Naive thymus-derived CD4-positive, alpha-beta T cell (primary cell): Measurements from ENCODE around the gene SHC3. TPM values are rescaled to one million over a fixed set of nuclear protein-coding genes. Genes with fewer than 3 reads are reported as not detected.

Source experiments
- ATAC-seq: fragments of 150-1000 bp; cut with Tn5 transposase; 2 replicates; pipeline ENCODE4 v1.10.0; 2021; ENCODE audit warnings: mild to moderate bottlenecking, moderate library complexity
- CTCF ChIA-PET: fragments of 350-600 bp; sonication (Branson Sonifier 250); formaldehyde crosslinking; loops from one replicate; lab custom pipeline; 2021; ENCODE audit warnings: antibody characterized with exemption; lab: Charles Lee
- POLR2A ChIA-PET: fragments of 350-600 bp; sonication (Branson Sonifier 250); formaldehyde crosslinking; loops from one replicate; lab custom pipeline; 2021; ENCODE audit warnings: antibody characterized with exemption, inconsistent platforms; lab: Charles Lee
- DNase-seq, 9 donors: peaks; one replicate each; pipeline versions ENCODE4 v3.0.0 to v3.0.0-alpha.2; 2020 to 2022; ENCODE audit warnings: mixed read lengths in 1 of 9
- H3K27ac ChIP-seq: one replicate; pipeline ENCODE4 v1.7.0; 2013; ENCODE audit warnings: mild to moderate bottlenecking, low read depth, low read length, moderate library complexity
- H3K27me3 ChIP-seq, 2 donors: one replicate each; pipeline ENCODE4 v1.7.0; 2013; ENCODE audit warnings: low read length in 2 of 2, mild to moderate bottlenecking in 2 of 2, moderate library complexity in 2 of 2; ENCODE audit not compliant: control insufficient read depth in 2 of 2, insufficient read depth in 2 of 2
- H3K36me3 ChIP-seq, 3 experiments: 1 replicate in 2 of 3; 2 replicates in 1 of 3; pipeline ENCODE4 v1.7.0; 2013; ENCODE audit warnings: low read length in 3 of 3, mild to moderate bottlenecking in 3 of 3, moderate library complexity in 1 of 3; ENCODE audit not compliant: insufficient read depth in 3 of 3, control insufficient read depth in 2 of 3
- H3K4me1 ChIP-seq, 2 donors: one replicate each; pipeline ENCODE4 v1.7.0; 2013; ENCODE audit warnings: low read length in 2 of 2, mild to moderate bottlenecking in 2 of 2, moderate library complexity in 1 of 2; ENCODE audit not compliant: control insufficient read depth in 2 of 2, insufficient read depth in 2 of 2
- H3K4me3 ChIP-seq: 2 replicates; pipeline ENCODE4 v1.7.0; 2013; ENCODE audit warnings: mild to moderate bottlenecking, low read length
- H3K9me3 ChIP-seq, 3 experiments: 1 replicate in 2 of 3; 2 replicates in 1 of 3; pipeline ENCODE4 v1.7.0; 2013; ENCODE audit warnings: low read length in 3 of 3; ENCODE audit not compliant: control insufficient read depth in 2 of 3
- H3K27ac Mint-ChIP-seq, 9 donors: one replicate each; pipeline ENCODE4 v1.8.0; 2020 to 2022; ENCODE audit warnings: mixed read lengths in 9 of 9, mild to moderate bottlenecking in 8 of 9, moderate library complexity in 5 of 9, inconsistent platforms in 2 of 9
- H3K27me3 Mint-ChIP-seq, 5 donors: one replicate each; pipeline ENCODE4 v1.8.0; 2021 to 2022; ENCODE audit warnings: mixed read lengths in 5 of 5, mild to moderate bottlenecking in 1 of 5
- H3K36me3 Mint-ChIP-seq, 5 donors: one replicate each; pipeline ENCODE4 v1.8.0; 2020 to 2022; ENCODE audit warnings: mixed read lengths in 5 of 5, mild to moderate bottlenecking in 3 of 5, inconsistent platforms in 1 of 5
- H3K4me1 Mint-ChIP-seq, 7 donors: one replicate each; pipeline ENCODE4 v1.8.0; 2020 to 2022; ENCODE audit warnings: mixed read lengths in 7 of 7, mild to moderate bottlenecking in 3 of 7, inconsistent platforms in 1 of 7
- H3K4me3 Mint-ChIP-seq, 10 donors: one replicate each; pipeline ENCODE4 v1.8.0; 2020 to 2022; ENCODE audit warnings: mild to moderate bottlenecking in 10 of 10, mixed read lengths in 10 of 10, moderate library complexity in 6 of 10, inconsistent platforms in 2 of 10
- H3K9me3 Mint-ChIP-seq, 11 donors: one replicate each; pipeline ENCODE4 v1.8.0; 2020 to 2022; ENCODE audit warnings: mixed read lengths in 11 of 11, mild to moderate bottlenecking in 4 of 11, inconsistent platforms in 1 of 11, moderate library complexity in 1 of 11
- intact Hi-C, 2 donors: fragments of 100-400 bp; cut with micrococcal nuclease; formaldehyde crosslinking; loops; one replicate each; pipeline ENCODE4 v1.15.1; 2023
- polyA plus RNA-seq, 2 donors: library from polyadenylated mRNA; unstranded; fragments of 300-500 nt; fragmentation: Illumina TruSeq; gene quantifications; one replicate each; pipeline ENCODE4 v1.2.3, GENCODE V29; 2021
- total RNA-seq, 6 experiments: library from RNA in 5 of 6; stranded (reverse) in 5 of 6; gene quantifications; 1 replicate in 5 of 6; 2 replicates in 1 of 6; pipeline ENCODE4 v1.2.3 and lab custom pipeline; 2021 to 2026

Gene SHC3
- total RNA-seq = under 1 TPM in 4 of 5 experiments, not detected in 1; 0.02 to 0.11 (median 0.07) TPM
- not detected for polyA plus RNA-seq
- 0.54 reads per million for total RNA-seq (lab: John Stamatoyannopoulos, UW)

- Histone ChIP-seq H3K4me1 (peaks cover 0 to 12% of the 10 kb centered on the region in 2 donors), H3K36me3 (no peaks in the 10 kb centered on the region), H3K4me3 (peak within 1 kb of the TSS; percentile 35), H3K27ac (no peak within 1 kb of the TSS), H3K9me3 (no peaks in the 10 kb centered on the region), H3K27me3 (peaks cover 3 to 6% of the 10 kb centered on the region in 2 donors)
- Mint-ChIP-seq H3K27ac (no peak within 1 kb of the TSS), H3K36me3 (peaks cover 0 to 5% (median 2%) of the 10 kb centered on the region in 5 donors), H3K4me1 (peaks cover 7 to 27% (median 19%) of the 10 kb centered on the region in 7 donors), H3K9me3 (peaks cover 0 to 4% (median 0%) of the 10 kb centered on the region in 11 donors), H3K27me3 (peaks cover 49 to 74% (median 67%) of the 10 kb centered on the region in 5 donors), H3K4me3 (peak within 1 kb of the TSS in 9 of 10 donors; percentile 12 to 83 (median 58))
- ChIA-PET POLR2A (no interaction called here), CTCF (no interaction called here)
- ATAC-seq (no peak), DNase-seq (no peak)
- intact Hi-C loops = loop anchor here in 1 of 2 donors (5.0 kb wide), 1 partner anchor 99 kb away; no protein-coding TSS in a partner anchor
Observed at GRCh38 chr9:89177944-89178829, at the start of gene SHC3. TSS of gene SHC3 (minus strand) at chr9:89178818. CDS start at chr9:89178460, 358 bp downstream.

GRCh38 chr9:89225991-89226471 is 47.4 kb upstream of the SHC3 start:
- H3K27ac Mint-ChIP-seq = no peak overlapping the region
- no peak for ATAC-seq
- peaks cover 10 to 44% (median 40%) of the 10 kb centered on the region in 5 donors for H3K27me3 Mint-ChIP-seq
- H3K36me3 Mint-ChIP-seq = peaks cover 0 to 7% (median 5%) of the 10 kb centered on the region in 5 donors
- Histone ChIP-seq H3K27me3 (no peaks in the 10 kb centered on the region), H3K27ac (no peak overlapping the region), H3K4me3 (no peak overlapping the region), H3K9me3 (no peaks in the 10 kb centered on the region), H3K4me1 (no peaks in the 10 kb centered on the region), H3K36me3 (no peaks in the 10 kb centered on the region)
- H3K9me3 Mint-ChIP-seq = peaks cover 0 to 12% (median 0%) of the 10 kb centered on the region in 11 donors
- no peak overlapping the region for H3K4me3 Mint-ChIP-seq
- H3K4me1 Mint-ChIP-seq = no peaks in the 10 kb centered on the region
- intact Hi-C loops = no loop called here
- DNase-seq = no peak
- ChIA-PET CTCF (no interaction called here), POLR2A (no interaction called here)

- H3K27me3 Mint-ChIP-seq = peaks cover 6 to 44% (median 37%) of the 10 kb centered on the region in 5 donors
- peaks cover 0 to 8% (median 0%) of the 10 kb centered on the region in 11 donors for H3K9me3 Mint-ChIP-seq
- POLR2A ChIA-PET = no interaction called here
Observed at GRCh38 chr9:89225587-89225986, 47.0 kb upstream of the SHC3 start.

GRCh38 chr9:89225036-89225435 is 46.4 kb upstream of the SHC3 start:
- H3K4me1 ChIP-seq = no peaks in the 10 kb centered on the region
- peaks cover 0 to 3% (median 0%) of the 10 kb centered on the region in 11 donors for H3K9me3 Mint-ChIP-seq
- H3K27me3 Mint-ChIP-seq = peaks cover 6 to 39% (median 32%) of the 10 kb centered on the region in 5 donors
- DNase-seq (no peak), ATAC-seq (no peak)
- H3K27ac ChIP-seq = no peak overlapping the region
- POLR2A ChIA-PET = no interaction called here
- no peaks in the 10 kb centered on the region for H3K4me1 Mint-ChIP-seq
- intact Hi-C loops = no loop called here
- H3K27ac Mint-ChIP-seq = no peak overlapping the region
- H3K27me3 ChIP-seq = no peaks in the 10 kb centered on the region
- peaks cover 0 to 6% (median 3%) of the 10 kb centered on the region in 5 donors for H3K36me3 Mint-ChIP-seq
- H3K36me3 ChIP-seq = no peaks in the 10 kb centered on the region
- CTCF ChIA-PET = no interaction called here
- no peak overlapping the region for H3K4me3 ChIP-seq
- no peaks in the 10 kb centered on the region for H3K9me3 ChIP-seq
- no peak overlapping the region for H3K4me3 Mint-ChIP-seq

More at GRCh38 chr9:89225587-89225986, 47.0 kb upstream of the SHC3 start:
- Mint-ChIP-seq H3K4me1 (no peaks in the 10 kb centered on the region), H3K36me3 (peaks cover 0 to 7% (median 5%) of the 10 kb centered on the region in 5 donors), H3K27ac (no peak overlapping the region), H3K4me3 (no peak overlapping the region)
- CTCF ChIA-PET = no interaction called here
- intact Hi-C loops = no loop called here
- ATAC-seq (no peak), DNase-seq (no peak)
- Histone ChIP-seq H3K27ac (no peak overlapping the region), H3K36me3 (no peaks in the 10 kb centered on the region), H3K9me3 (no peaks in the 10 kb centered on the region), H3K4me1 (no peaks in the 10 kb centered on the region), H3K27me3 (no peaks in the 10 kb centered on the region), H3K4me3 (no peak overlapping the region)

GRCh38 chr9:89224633-89225032 is 46.0 kb upstream of the SHC3 start:
- Mint-ChIP-seq H3K27me3 (peaks cover 6 to 38% (median 28%) of the 10 kb centered on the region in 5 donors), H3K4me1 (no peaks in the 10 kb centered on the region), H3K4me3 (no peak overlapping the region), H3K27ac (no peak overlapping the region), H3K36me3 (peaks cover 0 to 6% (median 3%) of the 10 kb centered on the region in 5 donors), H3K9me3 (no peaks in the 10 kb centered on the region)
- ATAC-seq = no peak
- no peak for DNase-seq
- no peak overlapping the region for H3K27ac ChIP-seq
- POLR2A ChIA-PET = no interaction called here
- H3K4me1 ChIP-seq = no peaks in the 10 kb centered on the region
- no peaks in the 10 kb centered on the region for H3K9me3 ChIP-seq
- H3K4me3 ChIP-seq = no peak overlapping the region
- intact Hi-C loops = no loop called here
- H3K27me3 ChIP-seq = no peaks in the 10 kb centered on the region
- CTCF ChIA-PET = no interaction called here
- no peaks in the 10 kb centered on the region for H3K36me3 ChIP-seq

GRCh38 chr9:89223396-89223977 is 44.9 kb upstream of the SHC3 start:
- H3K27ac Mint-ChIP-seq = no peak overlapping the region
- no peaks in the 10 kb centered on the region for H3K9me3 Mint-ChIP-seq
- intact Hi-C loops = no loop called here

More at GRCh38 chr9:89223396-89223977, 44.9 kb upstream of the SHC3 start:
- Mint-ChIP-seq H3K36me3 (peaks cover 0 to 6% (median 3%) of the 10 kb centered on the region in 5 donors), H3K4me1 (no peaks in the 10 kb centered on the region), H3K27me3 (peaks cover 6 to 32% (median 19%) of the 10 kb centered on the region in 5 donors), H3K4me3 (no peak overlapping the region)
- no peak for DNase-seq
- no peaks in the 10 kb centered on the region for H3K27me3 ChIP-seq
- H3K36me3 ChIP-seq = no peaks in the 10 kb centered on the region
- ATAC-seq = no peak
- ChIA-PET CTCF (no interaction called here), POLR2A (no interaction called here)
- no peaks in the 10 kb centered on the region for H3K9me3 ChIP-seq
- H3K4me1 ChIP-seq = no peaks in the 10 kb centered on the region
- H3K4me3 ChIP-seq = no peak overlapping the region
- no peak overlapping the region for H3K27ac ChIP-seq
